ENCODE results near the gene NME8.

The NME8 gene

DNA sequence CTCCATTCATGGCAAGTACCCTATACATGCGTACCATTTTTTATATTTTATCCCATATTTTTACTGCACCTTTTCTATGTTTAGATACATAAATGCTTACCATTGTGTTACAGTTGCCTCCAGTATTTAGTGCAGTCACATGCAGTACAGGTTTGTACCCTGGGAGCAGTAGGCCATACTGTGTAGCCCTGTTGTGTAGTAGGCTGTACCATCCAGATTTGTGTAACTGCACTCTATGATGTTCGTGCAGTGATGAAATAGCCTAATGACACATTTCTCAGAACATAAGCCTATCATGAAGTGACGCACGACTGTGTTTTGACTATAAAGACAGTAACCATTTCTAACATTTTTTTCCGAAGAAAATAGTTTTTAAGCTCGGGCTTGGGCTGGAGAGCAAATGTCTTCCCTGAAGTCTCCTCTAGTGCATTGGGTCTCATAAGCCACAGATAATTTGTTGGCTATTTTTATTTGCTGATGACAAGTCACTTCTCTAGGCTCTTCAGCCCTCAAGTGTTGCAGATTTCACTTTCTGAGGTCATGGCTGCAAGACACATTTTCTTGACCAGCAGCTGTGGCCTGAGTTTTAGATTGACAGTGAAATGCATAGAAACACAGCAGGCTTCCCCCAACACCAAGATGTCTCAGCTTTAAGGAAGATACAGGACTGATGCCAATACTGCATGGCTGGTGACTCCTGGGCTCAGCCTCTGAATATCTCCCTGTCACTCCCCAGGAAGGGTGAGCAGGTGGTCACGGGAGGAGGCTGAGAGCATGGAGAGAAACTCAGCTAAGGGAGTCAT, 98.9 kb downstream of the NME8 start:
- Histone ChIP-seq H3K27me3 (ENCODE audit: insufficient read depth, low read length) (no peaks in the 10 kb centered on the region), H4K8ac (ENCODE audit: low read depth, low read length) (no peak overlapping the region), H4K12ac (ENCODE audit: low read depth, low read length) (no peak overlapping the region), H3K4me3 (ENCODE audit: low read depth, low read length) (no peak overlapping the region), H2BK12ac (ENCODE audit: low read length) (no peak overlapping the region), H2BK120ac (ENCODE audit: insufficient read depth, low read length, poor library complexity) (no peak overlapping the region), H3K18ac (ENCODE audit: low read length) (no peak overlapping the region), H3K27ac (ENCODE audit: low read depth, low read length) (no peak overlapping the region), H3K4me2 (ENCODE audit: low read length) (no peak overlapping the region), H2AK5ac (ENCODE audit: low read length) (no peak overlapping the region), H3K9me3 (ENCODE audit: insufficient read depth, low read depth, low read length) (no peaks in the 10 kb centered on the region), H2BK5ac (ENCODE audit: low read depth, low read length, poor library complexity) (no peak overlapping the region), H3K79me1 (ENCODE audit: low read length) (no peaks in the 10 kb centered on the region), H3K4me1 (ENCODE audit: control insufficient read depth in 1 of 2, insufficient read depth in 2 of 2, low read length in 2 of 2) (peaks cover 0 to 3% of the 10 kb centered on the region in 2 experiments), H2AFZ (ENCODE audit: insufficient read depth, low read length, poor library complexity) (no peak overlapping the region), H4K91ac (ENCODE audit: low read depth, low read length) (no peak overlapping the region), H3K23ac (ENCODE audit: low read length) (no peak overlapping the region), H3K14ac (ENCODE audit: low read length) (no peak overlapping the region), H3K79me2 (ENCODE audit: control insufficient read depth, insufficient read depth, low read length, poor library complexity) (no peaks in the 10 kb centered on the region), H3K9ac (ENCODE audit: low read length) (no peak overlapping the region), H3K36me3 (ENCODE audit: control insufficient read depth in 1 of 2, insufficient read depth in 2 of 2, low read length in 2 of 2) (no peaks in the 10 kb centered on the region), H3K4ac (ENCODE audit: low read depth, low read length) (no peak overlapping the region)
- no CpG with 5 or more reads among the region's 7 CpGs for WGBS (ENCODE audit: extremely low coverage, insufficient coverage, insufficient read length)
- no peak for DNase-seq

DNA sequence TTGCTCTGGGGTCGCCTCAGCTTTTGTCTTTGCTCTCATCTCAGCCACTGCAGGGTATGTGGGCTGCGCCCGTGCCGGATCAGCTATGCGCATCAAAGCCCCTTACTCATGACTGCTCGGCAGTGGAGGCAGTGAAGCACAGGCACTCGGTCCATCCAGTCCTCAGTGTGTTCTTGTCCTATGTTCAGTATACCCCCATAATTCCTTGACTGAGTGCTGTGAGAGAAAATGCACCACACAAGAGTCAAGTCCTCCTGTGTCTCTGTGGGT, 99.5 kb downstream of the NME8 start:
- WGBS (ENCODE audit: extremely low coverage, insufficient coverage, insufficient read length) = no CpG with 5 or more reads among the region's 7 CpGs

More for the DNA sequence above, 99.5 kb downstream of the NME8 start:
- Histone ChIP-seq H3K23ac (ENCODE audit: low read length) (no peak overlapping the region), H3K14ac (ENCODE audit: low read length) (no peak overlapping the region), H3K4me3 (ENCODE audit: low read depth, low read length) (no peak overlapping the region), H2AFZ (ENCODE audit: insufficient read depth, low read length, poor library complexity) (no peak overlapping the region), H3K36me3 (ENCODE audit: control insufficient read depth in 1 of 2, insufficient read depth in 2 of 2, low read length in 2 of 2) (no peaks in the 10 kb centered on the region), H3K27me3 (ENCODE audit: insufficient read depth, low read length) (no peaks in the 10 kb centered on the region), H2BK12ac (ENCODE audit: low read length) (no peak overlapping the region), H4K91ac (ENCODE audit: low read depth, low read length) (no peak overlapping the region), H3K9me3 (ENCODE audit: insufficient read depth, low read depth, low read length) (no peaks in the 10 kb centered on the region), H3K27ac (ENCODE audit: low read depth, low read length) (no peak overlapping the region), H2AK5ac (ENCODE audit: low read length) (no peak overlapping the region), H2BK5ac (ENCODE audit: low read depth, low read length, poor library complexity) (no peak overlapping the region), H3K4me1 (ENCODE audit: control insufficient read depth in 1 of 2, insufficient read depth in 2 of 2, low read length in 2 of 2) (peaks cover 0 to 1% of the 10 kb centered on the region in 2 experiments), H4K12ac (ENCODE audit: low read depth, low read length) (no peak overlapping the region), H3K4ac (ENCODE audit: low read depth, low read length) (no peak overlapping the region), H3K18ac (ENCODE audit: low read length) (no peak overlapping the region), H4K8ac (ENCODE audit: low read depth, low read length) (no peak overlapping the region), H3K4me2 (ENCODE audit: low read length) (no peak overlapping the region), H3K79me2 (ENCODE audit: control insufficient read depth, insufficient read depth, low read length, poor library complexity) (no peaks in the 10 kb centered on the region), H3K9ac (ENCODE audit: low read length) (no peak overlapping the region), H3K79me1 (ENCODE audit: low read length) (no peaks in the 10 kb centered on the region), H2BK120ac (ENCODE audit: insufficient read depth, low read length, poor library complexity) (no peak overlapping the region)
- DNase-seq = no peak
